ENCODE measurements around the gene OSR1. TPM values are rescaled to one million over a fixed set of nuclear protein-coding genes. Genes with fewer than 3 reads are reported as not detected.

Gene OSR1
- total RNA-seq, 1 experiment from 2014 or later, result 1.3 TPM

- intact Hi-C loops (cut with micrococcal nuclease), result no loop called here
- Mint-ChIP-seq H3K27me3 (ENCODE audit: insufficient read depth, unreplicated experiment) (no peaks in the 10 kb centered on the region), H3K4me1 (ENCODE audit: insufficient read depth, unreplicated experiment) (peaks cover under 1% of the 10 kb centered on the region), H3K4me3 (ENCODE audit: unreplicated experiment) (peak overlapping the region; percentile 75), H3K27ac (ENCODE audit: low read depth, unreplicated experiment) (no peak overlapping the region), H3K36me3 (ENCODE audit: insufficient read depth, unreplicated experiment) (no peaks in the 10 kb centered on the region), H3K9me3 (ENCODE audit: unreplicated experiment) (no peaks in the 10 kb centered on the region)
- POLR2A ChIA-PET, result no interaction called here
- TF ChIP-seq, protein P1, sequence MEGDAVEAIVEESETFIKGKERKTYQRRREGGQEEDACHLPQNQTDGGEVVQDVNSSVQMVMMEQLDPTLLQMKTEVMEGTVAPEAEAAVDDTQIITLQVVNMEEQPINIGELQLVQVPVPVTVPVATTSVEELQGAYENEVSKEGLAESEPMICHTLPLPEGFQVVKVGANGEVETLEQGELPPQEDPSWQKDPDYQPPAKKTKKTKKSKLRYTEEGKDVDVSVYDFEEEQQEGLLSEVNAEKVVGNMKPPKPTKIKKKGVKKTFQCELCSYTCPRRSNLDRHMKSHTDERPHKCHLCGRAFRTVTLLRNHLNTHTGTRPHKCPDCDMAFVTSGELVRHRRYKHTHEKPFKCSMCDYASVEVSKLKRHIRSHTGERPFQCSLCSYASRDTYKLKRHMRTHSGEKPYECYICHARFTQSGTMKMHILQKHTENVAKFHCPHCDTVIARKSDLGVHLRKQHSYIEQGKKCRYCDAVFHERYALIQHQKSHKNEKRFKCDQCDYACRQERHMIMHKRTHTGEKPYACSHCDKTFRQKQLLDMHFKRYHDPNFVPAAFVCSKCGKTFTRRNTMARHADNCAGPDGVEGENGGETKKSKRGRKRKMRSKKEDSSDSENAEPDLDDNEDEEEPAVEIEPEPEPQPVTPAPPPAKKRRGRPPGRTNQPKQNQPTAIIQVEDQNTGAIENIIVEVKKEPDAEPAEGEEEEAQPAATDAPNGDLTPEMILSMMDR (IDR thresholded peaks at IDR 0.05; ENCODE audit: unreplicated experiment), result no peak
- BruUV-seq (replicated peaks), result no TSS peak
- CTCF ChIA-PET, result interaction anchor here (0.6 to 1.4 kb wide), 4 partner anchors 185 to 970 kb away, joined by 3 to 4 read pairs (median 4); no protein-coding TSS in a partner anchor
- no peak for DNase-seq (ENCODE audit: unreplicated experiment)
These were observed 1.6 kb downstream of the OSR1 start for GRCh38 chr2:19356545-19357401.

GRCh38 chr2:19355931-19356544 lies 2.4 kb downstream of the OSR1 start:
- BruUV-seq (replicated peaks), result no TSS peak
- H3K4me3 Mint-ChIP-seq (ENCODE audit: unreplicated experiment), result no peak overlapping the region
- intact Hi-C loops (cut with micrococcal nuclease), result no loop called here
- H3K36me3 Mint-ChIP-seq (ENCODE audit: insufficient read depth, unreplicated experiment), result no peaks in the 10 kb centered on the region
- POLR2A ChIA-PET, result no interaction called here
- DNase-seq (ENCODE audit: unreplicated experiment), result no peak
- TF ChIP-seq, protein P1 (IDR thresholded peaks at IDR 0.05; ENCODE audit: unreplicated experiment), result no peak
- CTCF ChIA-PET, result interaction anchor here (0.6 to 1.4 kb wide), 5 partner anchors 8 to 980 kb away, joined by 3 to 4 read pairs (median 4); no protein-coding TSS in a partner anchor
- H3K27me3 Mint-ChIP-seq (ENCODE audit: insufficient read depth, unreplicated experiment), result no peaks in the 10 kb centered on the region
- no peak overlapping the region for H3K27ac Mint-ChIP-seq (ENCODE audit: low read depth, unreplicated experiment)
- H3K4me1 Mint-ChIP-seq (ENCODE audit: insufficient read depth, unreplicated experiment), result no peaks in the 10 kb centered on the region
- no peaks in the 10 kb centered on the region for H3K9me3 Mint-ChIP-seq (ENCODE audit: unreplicated experiment)

GRCh38 chr2:19355416-19355821 lies 3.0 kb downstream of the OSR1 start:
- no peaks in the 10 kb centered on the region for H3K36me3 Mint-ChIP-seq (ENCODE audit: insufficient read depth, unreplicated experiment)
- no peaks in the 10 kb centered on the region for H3K9me3 Mint-ChIP-seq (ENCODE audit: unreplicated experiment)
- POLR2A ChIA-PET, result no interaction called here
- H3K27ac Mint-ChIP-seq (ENCODE audit: low read depth, unreplicated experiment), result no peak overlapping the region
- no peak overlapping the region for H3K4me3 Mint-ChIP-seq (ENCODE audit: unreplicated experiment)
- no peaks in the 10 kb centered on the region for H3K4me1 Mint-ChIP-seq (ENCODE audit: insufficient read depth, unreplicated experiment)
- intact Hi-C loops (cut with micrococcal nuclease), result no loop called here
- TF ChIP-seq, protein P1 (IDR thresholded peaks at IDR 0.05; ENCODE audit: unreplicated experiment), result no peak
- no peak for DNase-seq (ENCODE audit: unreplicated experiment)
- BruUV-seq (replicated peaks), result no TSS peak
- H3K27me3 Mint-ChIP-seq (ENCODE audit: insufficient read depth, unreplicated experiment), result no peaks in the 10 kb centered on the region
- CTCF ChIA-PET, result interaction anchor here (0.6 to 1.4 kb wide), 4 partner anchors 8 to 979 kb away, joined by 3 to 4 read pairs (median 4); no protein-coding TSS in a partner anchor

DNA sequence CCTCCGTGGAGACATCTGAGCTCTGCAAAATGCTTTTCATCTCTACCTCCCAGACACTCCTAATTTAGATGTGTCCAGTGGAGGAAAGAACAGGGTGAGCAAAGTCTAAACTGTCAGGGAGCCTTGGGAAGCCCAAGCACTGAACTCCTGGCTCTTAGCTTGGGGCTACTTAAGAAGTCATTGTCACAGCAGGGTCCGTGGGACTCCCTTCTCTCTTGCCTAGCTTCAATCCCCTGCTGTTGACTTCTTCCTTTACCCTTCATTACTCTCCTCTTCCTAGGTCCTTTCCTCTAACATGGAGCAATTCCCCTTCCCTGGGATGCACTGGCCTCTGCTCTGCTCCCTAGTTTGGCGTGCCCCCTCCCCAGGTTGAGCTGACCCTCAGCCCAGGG lies 3.4 kb downstream of the OSR1 start:
- Mint-ChIP-seq H3K4me3 (ENCODE audit: unreplicated experiment) (no peak overlapping the region), H3K27ac (ENCODE audit: low read depth, unreplicated experiment) (no peak overlapping the region), H3K4me1 (ENCODE audit: insufficient read depth, unreplicated experiment) (no peaks in the 10 kb centered on the region), H3K27me3 (ENCODE audit: insufficient read depth, unreplicated experiment) (no peaks in the 10 kb centered on the region), H3K9me3 (ENCODE audit: unreplicated experiment) (no peaks in the 10 kb centered on the region), H3K36me3 (ENCODE audit: insufficient read depth, unreplicated experiment) (no peaks in the 10 kb centered on the region)
- CTCF ChIA-PET, result interaction anchor here (1.3 to 1.4 kb wide), 2 partner anchors 9 to 968 kb away, joined by 4 read pairs; no protein-coding TSS in a partner anchor
- no TSS peak for BruUV-seq (replicated peaks)
- TF ChIP-seq, protein P1 (IDR thresholded peaks at IDR 0.05; ENCODE audit: unreplicated experiment), result no peak
- intact Hi-C loops (cut with micrococcal nuclease), result no loop called here
- POLR2A ChIA-PET, result no interaction called here
- no peak for DNase-seq (ENCODE audit: unreplicated experiment)
